ENCODE data around the gene CDH23.

Gene CDH23

GRCh38 chr10:71569775-71570588 lies 173.3 kb downstream of the CDH23 start:
- FAIRE-seq = no peak

- FAIRE-seq = no peak
Measured at GRCh38 chr10:71571460-71572175, 174.9 kb downstream of the CDH23 start.

- FAIRE-seq = no peak
Measured at GRCh38 chr10:71572962-71573361, 176.2 kb downstream of the CDH23 start.

- no peak for FAIRE-seq
Measured at GRCh38 chr10:71573562-71574518, 177.1 kb downstream of the CDH23 start.

- no peak for FAIRE-seq
Measured at GRCh38 chr10:71575451-71575850, 178.7 kb downstream of the CDH23 start.

GRCh38 chr10:71575934-71576801 lies 179.4 kb downstream of the CDH23 start:
- no peak for FAIRE-seq

GRCh38 chr10:71576842-71577241 lies 180.1 kb downstream of the CDH23 start:
- FAIRE-seq = no peak

- FAIRE-seq = no peak
Measured at GRCh38 chr10:71577345-71577744, 180.6 kb downstream of the CDH23 start.

- no peak for FAIRE-seq
Measured at GRCh38 chr10:71578069-71578468, 181.3 kb downstream of the CDH23 start.

- FAIRE-seq = no peak
Measured at GRCh38 chr10:71579668-71580067, 182.9 kb downstream of the CDH23 start.

- FAIRE-seq = no peak
Measured at GRCh38 chr10:71580415-71580814, 183.7 kb downstream of the CDH23 start.

- no peak for FAIRE-seq
Measured at GRCh38 chr10:71580926-71581325, 184.2 kb downstream of the CDH23 start.

- FAIRE-seq = no peak
Measured at GRCh38 chr10:71581376-71581775, 184.7 kb downstream of the CDH23 start.

GRCh38 chr10:71582019-71582418 lies 185.3 kb downstream of the CDH23 start:
- FAIRE-seq = no peak

- FAIRE-seq = no peak
Measured at GRCh38 chr10:71582506-71583475, 186.1 kb downstream of the CDH23 start.

GRCh38 chr10:71584461-71584860 lies 187.7 kb downstream of the CDH23 start:
- no peak for FAIRE-seq

GRCh38 chr10:71584902-71585563 lies 188.3 kb downstream of the CDH23 start:
- no peak for FAIRE-seq

GRCh38 chr10:71585564-71586290 lies 189.0 kb downstream of the CDH23 start:
- FAIRE-seq = no peak

GRCh38 chr10:71587941-71588573 lies 191.3 kb downstream of the CDH23 start:
- no peak for FAIRE-seq
